ENCODE measurements around the gene GRID2. TPM values are rescaled to one million over a fixed set of nuclear protein-coding genes. Genes with fewer than 3 reads are reported as not detected.

The GRID2 gene
- total and polyA plus RNA-seq, 2 of the 4 experiments (the other 2 are of a cell fraction): under 0.01 TPM; not detected in 1

GRCh38 chr4:92678292-92678691, 374.5 kb downstream of the GRID2 start:
- no peaks in the 10 kb centered on the region for H3K79me1 ChIP-seq (ENCODE audit: low read depth in 1 of 2, low read length in 2 of 2)
- TF ChIP-seq BHLHE40 (IDR thresholded peaks at IDR 0.05; ENCODE audit: low read depth, low read length): no peak
- TF ChIP-seq CTCF (conservative IDR thresholded peaks at IDR 0.05; ENCODE audit: low read depth, low read length): no peak
- TF ChIP-seq NFE2L2 (IDR thresholded peaks at IDR 0.05; ENCODE audit: low read depth, low read length): no peak
- no peak for TF ChIP-seq RFX5 (IDR thresholded peaks at IDR 0.05; ENCODE audit: low read depth, low read length)
- no peak for TF ChIP-seq MAZ (IDR thresholded peaks at IDR 0.05; ENCODE audit: borderline replicate concordance, low read depth, low read length)
- TF ChIP-seq SMC3 (IDR thresholded peaks at IDR 0.05; ENCODE audit: low read depth, low read length): no peak
- TF ChIP-seq MXI1 (IDR thresholded peaks at IDR 0.05; ENCODE audit: borderline replicate concordance, low read depth, low read length): no peak
- no peak for TF ChIP-seq ELK1 (IDR thresholded peaks at IDR 0.05; ENCODE audit: borderline replicate concordance, low read depth, low read length)
- TF ChIP-seq RAD21 (IDR thresholded peaks at IDR 0.05; ENCODE audit: low read length): no peak
- no peak for TF ChIP-seq USF2 (IDR thresholded peaks at IDR 0.05; ENCODE audit: low read depth, low read length)
- no peak for TF ChIP-seq MAFK (IDR thresholded peaks at IDR 0.05; ENCODE audit: low read depth, low read length)
- TF ChIP-seq RCOR1 (IDR thresholded peaks at IDR 0.05; ENCODE audit: insufficient replicate concordance, low read length): no peak
- no peak for TF ChIP-seq CEBPB (IDR thresholded peaks at IDR 0.05; ENCODE audit: low read depth, low read length)
- no peak for TF ChIP-seq CHD1 (IDR thresholded peaks at IDR 0.05; ENCODE audit: low read depth, low read length)
- TF ChIP-seq FOS (IDR thresholded peaks at IDR 0.05; ENCODE audit: low read depth, low read length): no peak
- no peak for TF ChIP-seq POLR2A (IDR thresholded peaks at IDR 0.05; ENCODE audit: low read depth, low read length)
- ATAC-seq (ENCODE audit: low read depth): no peak
- no peak overlapping the region for H2BK20ac ChIP-seq (ENCODE audit: low read depth, low read length)
- no peak overlapping the region for H2BK5ac ChIP-seq (ENCODE audit: low read depth, low read length, poor library complexity, severe bottlenecking)
- no peak overlapping the region for H3K27ac ChIP-seq (ENCODE audit: insufficient read depth, low read length)
- dilution Hi-C loops (cut with HindIII; ENCODE audit: low sequenced_read_pairs, unreplicated experiment): no loop called here
- BruUV-seq (replicated peaks): no TSS peak
- H3K4me1 ChIP-seq (ENCODE audit: control insufficient read depth, insufficient read depth, low read length): no peaks in the 10 kb centered on the region
- H3K4me3 ChIP-seq (ENCODE audit: insufficient read depth, low read depth, low read length): no peak overlapping the region
- no peak overlapping the region for H4K91ac ChIP-seq (ENCODE audit: insufficient read depth, low read depth, low read length)
- H2BK15ac ChIP-seq (ENCODE audit: low read depth, low read length): no peak overlapping the region
- in situ Hi-C loops (cut with MboI; ENCODE audit: low sequenced_read_pairs): no loop called here
- DNase-seq: no peak
- H3K9me3 ChIP-seq (ENCODE audit: control insufficient read depth, insufficient read depth, low read length): no peaks in the 10 kb centered on the region
- no peak overlapping the region for H2AK9ac ChIP-seq (replicated peaks; ENCODE audit: low read depth, low read length, poor library complexity)
- no CpG with 5 or more reads among the region's 4 CpGs for WGBS, 2 experiments (ENCODE audit: extremely low coverage in 2 of 2, insufficient read length in 1 of 2)
- no peak overlapping the region for H2BK120ac ChIP-seq (ENCODE audit: low read depth, low read length)
- H3K18ac ChIP-seq (ENCODE audit: low read depth, low read length): no peak overlapping the region
- H3K9ac ChIP-seq (ENCODE audit: low read depth, low read length): no peak overlapping the region
- intact Hi-C loops (cut with micrococcal nuclease): no loop called here
- no peak overlapping the region for H3K4me2 ChIP-seq (ENCODE audit: low read depth, low read length)
- no peak overlapping the region for H3K4ac ChIP-seq (ENCODE audit: low read depth, low read length)
- POLR2A ChIA-PET (ENCODE audit: unreplicated experiment): no interaction called here
- no peak overlapping the region for H3K56ac ChIP-seq (ENCODE audit: extremely low read depth, insufficient read depth, low read length)
- H3K27me3 ChIP-seq (ENCODE audit: control insufficient read depth, insufficient read depth, low read length): no peaks in the 10 kb centered on the region
- H4K5ac ChIP-seq (ENCODE audit: low read depth, low read length): no peak overlapping the region
- H4K8ac ChIP-seq (ENCODE audit: low read depth in 2 of 2, low read length in 2 of 2): no peak overlapping the region
- H4K20me1 ChIP-seq (ENCODE audit: insufficient read depth, low read length): no peaks in the 10 kb centered on the region
- no peak overlapping the region for H2AK5ac ChIP-seq (ENCODE audit: low read depth, low read length)
- H3K23ac ChIP-seq (ENCODE audit: low read depth, low read length): no peak overlapping the region
- H3K36me3 ChIP-seq (ENCODE audit: control insufficient read depth, insufficient read depth, low read length): no peaks in the 10 kb centered on the region
- H3K9me1 ChIP-seq (ENCODE audit: insufficient read depth, low read length): no peaks in the 10 kb centered on the region
- H3K14ac ChIP-seq (replicated peaks; ENCODE audit: low read depth, low read length): no peak overlapping the region
- CTCF ChIA-PET: interaction anchor here (0.6 kb wide), 1 partner anchor 13 kb away, joined by 4 read pairs; no protein-coding TSS in a partner anchor
- H2AFZ ChIP-seq (replicated peaks; ENCODE audit: low read length, poor library complexity): no peak overlapping the region
